Fibroblast of lung (primary cell): Measurements from ENCODE around the gene CEP120.

Source experiments
- CTCF ChIP-seq, 2 donors: IDR thresholded peaks in 1 of 2; conservative IDR thresholded peaks in 1 of 2; 1 replicate in 1 of 2; 2 replicates in 1 of 2; pipeline ENCODE4 v1.5.1; 2011 to 2012; ENCODE audit warnings: low read length in 2 of 2, control low read depth in 1 of 2, inconsistent platforms in 1 of 2, low read depth in 1 of 2, mild to moderate bottlenecking in 1 of 2
- EZH2 ChIP-seq: IDR thresholded peaks from 2 replicates; pipeline ENCODE4 v1.5.1; 2012; ENCODE audit warnings: low read length, control low read depth, mild to moderate bottlenecking; ENCODE audit errors: missing control alignments

DNA sequence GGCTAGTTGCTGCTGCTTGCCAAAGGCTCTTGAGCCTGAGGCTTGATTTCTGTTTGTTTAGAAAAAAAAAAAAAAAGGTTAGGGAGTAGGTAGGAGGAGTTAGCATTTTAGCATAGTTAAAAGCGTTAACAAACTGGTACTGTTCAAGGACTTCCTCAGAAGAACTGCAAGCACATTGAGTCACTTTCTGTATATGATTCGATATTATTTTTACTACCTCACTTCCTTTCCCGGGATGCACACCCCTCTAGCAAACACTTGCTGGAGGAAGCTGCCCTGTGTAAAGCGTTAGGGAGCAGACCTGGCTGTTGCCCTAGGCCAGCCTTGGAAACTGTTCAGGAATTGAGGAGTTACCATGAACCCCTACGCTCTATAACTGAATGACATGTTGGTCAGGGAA is 15.7 kb upstream of the CEP120 start:
- no peak for TF ChIP-seq CTCF (conservative IDR thresholded peaks at IDR 0.05 in 1 of 2, IDR thresholded peaks at IDR 0.05 in 1 of 2; ENCODE audit: low read depth in 1 of 2, low read length in 2 of 2)
- TF ChIP-seq EZH2: no peak
